Measurements from ENCODE around the gene SORBS2.
"Not testable (repeated sequence)": the region's sequence is repeated elsewhere in the genome, so short reads cannot be mapped to it uniquely, and the experiment has no call there.

The SORBS2 gene

GRCh38 chr4:185735866-185736400 lies 76.1 kb downstream of the SORBS2 start:
- DNase-seq: no peak

DNA sequence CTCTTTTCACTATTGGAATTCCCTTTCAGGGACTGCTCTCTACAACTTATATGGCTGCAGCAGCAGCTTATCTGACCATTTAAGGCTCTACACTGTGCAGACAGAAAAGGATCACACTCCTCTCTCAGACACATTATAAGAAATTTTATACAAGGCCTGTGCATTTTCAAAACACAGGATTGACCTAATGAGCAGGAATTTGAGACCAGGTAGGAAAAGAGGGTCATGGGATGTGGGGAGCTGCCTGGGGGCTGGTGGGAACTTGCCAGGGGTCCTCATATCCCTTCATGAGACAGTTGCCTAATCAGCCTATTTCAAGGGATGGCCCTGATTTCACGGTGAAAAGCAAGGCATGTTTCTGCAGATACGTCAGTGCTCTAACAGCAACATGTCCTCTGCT lies 77.1 kb downstream of the SORBS2 start:
- DNase-seq: no peak

GRCh38 chr4:185734214-185734613 lies 77.8 kb downstream of the SORBS2 start:
- no peak for DNase-seq

GRCh38 chr4:185730849-185731608 lies 81.0 kb downstream of the SORBS2 start:
- no peak for DNase-seq

GRCh38 chr4:185730387-185730786 lies 81.6 kb downstream of the SORBS2 start:
- no peak for DNase-seq

- DNase-seq: no peak
These were observed 82.6 kb downstream of the SORBS2 start for GRCh38 chr4:185729391-185729804.

GRCh38 chr4:185728893-185729292 lies 83.1 kb downstream of the SORBS2 start:
- DNase-seq: no peak

DNA sequence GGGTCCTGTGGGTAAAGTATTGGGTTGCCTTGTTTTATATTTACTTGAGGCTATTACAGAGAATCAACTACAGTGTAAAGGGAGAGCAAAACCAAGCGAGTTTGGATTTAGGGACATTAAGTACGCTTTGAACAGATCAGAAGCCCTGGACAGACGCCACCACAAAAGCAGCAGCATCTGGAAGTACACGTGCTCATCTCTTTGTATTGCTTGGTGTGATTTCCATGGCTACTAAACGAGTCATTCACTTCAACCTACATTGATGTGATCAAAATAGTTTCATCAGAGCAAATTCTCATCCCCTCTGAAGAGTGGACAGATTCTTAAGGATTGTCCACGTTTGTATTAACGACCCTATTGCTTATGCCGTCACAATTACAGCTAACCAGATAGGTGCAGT lies 85.1 kb downstream of the SORBS2 start:
- no peak for DNase-seq

- DNase-seq: no peak
These were observed 88.2 kb downstream of the SORBS2 start for GRCh38 chr4:185723631-185724260.

GRCh38 chr4:185722029-185722316 lies 90.0 kb downstream of the SORBS2 start:
- DNase-seq: no peak

DNA sequence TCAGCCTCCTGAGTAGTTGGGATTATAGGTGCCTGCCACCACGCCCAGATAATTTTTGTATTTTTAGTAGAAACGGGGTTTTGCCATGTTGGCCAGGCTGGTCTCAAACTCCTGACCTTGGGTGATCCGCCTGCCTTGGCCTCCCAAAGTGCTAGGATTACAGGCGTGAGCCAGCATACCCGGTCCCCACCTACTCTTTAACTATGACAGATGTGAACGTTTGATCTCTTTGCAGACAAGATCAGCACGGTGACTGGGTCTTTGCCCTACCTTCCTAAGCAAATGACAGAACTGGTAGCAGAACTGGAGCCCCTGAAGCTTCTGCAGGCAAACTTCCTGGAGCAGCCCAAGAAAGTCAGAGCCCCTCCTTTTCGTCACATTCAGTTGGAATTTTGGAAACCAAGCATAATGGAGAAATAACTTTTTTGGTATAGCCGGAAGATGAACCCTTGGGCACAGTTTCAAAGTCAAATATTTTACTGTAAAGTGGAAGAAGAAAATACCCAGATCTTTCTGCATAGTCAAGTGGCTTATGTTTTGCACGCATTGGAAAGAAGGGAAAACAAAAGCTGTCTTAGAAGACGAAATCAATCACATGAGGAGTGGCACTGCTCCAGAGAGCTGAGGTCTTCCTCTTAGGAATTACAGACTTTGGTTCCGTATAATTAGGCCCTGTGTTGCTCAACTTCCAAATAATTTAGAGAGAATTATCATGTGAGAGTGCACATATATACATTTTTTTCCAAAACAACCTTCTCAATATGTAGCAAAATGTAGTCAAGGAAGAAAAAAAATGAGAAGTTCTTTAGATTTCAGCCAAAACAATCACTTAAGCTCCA lies 90.6 kb downstream of the SORBS2 start:
- DNase-seq: no peak

GRCh38 chr4:185719500-185719858 lies 92.5 kb downstream of the SORBS2 start:
- no peak for DNase-seq

DNA sequence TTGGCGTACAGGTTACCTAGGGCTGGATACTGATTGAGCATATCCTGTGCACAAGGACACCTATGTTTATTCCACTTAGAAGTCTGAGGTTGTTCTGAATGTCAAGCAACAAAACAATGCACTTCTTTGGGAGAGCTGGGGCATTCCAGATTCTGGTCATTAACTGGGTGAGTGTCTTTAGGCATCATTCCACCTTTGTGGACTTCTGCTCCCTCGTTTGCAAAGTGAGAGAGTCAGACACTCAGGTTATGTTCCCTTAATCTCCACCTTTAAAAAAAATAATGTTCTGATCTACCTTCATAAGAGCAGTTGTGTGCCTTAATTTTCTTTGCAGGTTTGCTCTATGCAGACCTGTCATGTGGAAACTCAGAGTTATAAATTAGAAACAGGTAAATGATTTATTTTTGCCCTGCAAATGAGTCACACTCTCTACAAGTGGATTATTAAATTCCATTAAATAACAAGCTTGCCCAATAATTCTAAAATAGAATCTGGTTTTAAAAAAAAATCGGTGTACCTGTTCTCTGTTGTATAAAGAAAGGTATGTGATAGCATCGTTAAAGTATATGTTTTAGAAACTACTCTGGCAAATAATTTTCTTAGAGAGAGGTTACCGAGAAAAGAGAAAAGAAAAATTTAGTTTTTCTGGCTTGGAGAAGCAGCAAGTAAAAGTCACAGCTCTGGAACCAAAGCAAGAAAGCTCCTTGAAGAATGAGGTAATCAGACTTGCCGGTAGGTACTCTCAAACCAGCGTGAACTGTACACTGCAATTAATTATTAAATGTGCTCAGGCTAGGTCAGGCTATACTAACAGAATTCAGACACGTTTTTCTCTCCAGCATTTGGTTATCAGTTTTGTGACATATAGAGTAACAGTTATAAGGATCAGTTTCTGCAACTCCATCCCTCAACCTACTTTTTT lies 93.2 kb downstream of the SORBS2 start:
- DNase-seq: no peak

GRCh38 chr4:185717377-185717741 lies 94.6 kb downstream of the SORBS2 start:
- no peak for DNase-seq

- no peak for DNase-seq
These were observed 95.2 kb downstream of the SORBS2 start for GRCh38 chr4:185716577-185717376.

DNA sequence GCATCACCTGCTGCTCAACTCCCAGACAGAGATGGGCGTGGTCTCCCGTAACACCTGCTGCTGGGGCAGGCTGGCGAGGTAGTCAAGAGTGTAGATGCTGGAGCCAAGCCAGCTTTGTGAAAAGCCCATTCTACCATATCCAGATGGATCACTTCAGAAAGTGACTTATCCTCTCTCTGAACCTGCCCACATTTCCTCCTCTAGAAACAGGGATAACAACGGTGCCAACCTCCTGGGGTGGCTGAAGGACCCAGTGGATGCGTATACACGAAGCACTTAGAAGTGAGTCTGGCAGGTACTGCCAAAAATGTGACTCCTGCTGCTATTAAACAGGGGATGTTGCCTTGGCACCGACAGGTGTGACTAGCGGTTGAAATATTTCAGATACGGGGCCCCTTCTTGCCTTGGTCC lies 95.8 kb downstream of the SORBS2 start:
- DNase-seq: peak; percentile 93

- DNase-seq: not testable (repeated sequence)
These were observed 97.5 kb downstream of the SORBS2 start for GRCh38 chr4:185714524-185714923.

DNA sequence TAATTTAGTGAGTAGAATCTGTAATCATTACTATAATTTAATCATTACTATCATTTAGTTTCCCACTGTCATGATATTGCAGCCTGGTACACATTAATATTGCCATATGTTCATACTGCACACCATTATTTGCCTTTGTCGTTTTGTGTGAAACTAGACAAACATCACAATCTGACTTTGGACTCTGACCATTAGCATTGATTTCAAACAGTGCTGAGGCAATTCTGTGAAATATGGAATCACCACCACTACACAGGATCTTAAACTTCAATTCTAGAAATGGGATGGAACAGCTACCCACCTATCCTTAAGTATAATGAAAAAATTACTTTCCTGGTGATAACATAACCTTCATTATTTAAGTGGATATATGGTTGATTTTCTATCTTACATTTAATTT lies 98.3 kb downstream of the SORBS2 start:
- DNase-seq: no peak

DNA sequence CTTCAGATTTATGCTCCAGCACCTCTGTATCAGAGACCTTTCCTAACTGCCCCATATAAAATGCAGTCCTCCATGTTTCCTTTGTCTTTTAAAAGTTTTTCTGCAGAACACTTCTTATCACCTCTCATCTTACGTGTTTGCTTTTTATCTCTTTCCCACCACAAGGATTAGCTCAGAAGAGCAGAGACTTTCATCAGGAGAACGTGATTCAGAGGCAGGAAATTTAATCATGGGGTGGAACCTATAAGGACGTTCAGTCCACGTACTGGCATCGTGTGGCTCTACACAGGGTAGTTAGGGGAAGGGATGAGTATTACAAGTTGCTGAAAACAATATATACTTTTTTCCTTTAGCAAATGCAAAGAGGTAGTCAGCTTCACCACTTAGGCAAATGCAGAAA lies 98.7 kb downstream of the SORBS2 start:
- DNase-seq: no peak

DNA sequence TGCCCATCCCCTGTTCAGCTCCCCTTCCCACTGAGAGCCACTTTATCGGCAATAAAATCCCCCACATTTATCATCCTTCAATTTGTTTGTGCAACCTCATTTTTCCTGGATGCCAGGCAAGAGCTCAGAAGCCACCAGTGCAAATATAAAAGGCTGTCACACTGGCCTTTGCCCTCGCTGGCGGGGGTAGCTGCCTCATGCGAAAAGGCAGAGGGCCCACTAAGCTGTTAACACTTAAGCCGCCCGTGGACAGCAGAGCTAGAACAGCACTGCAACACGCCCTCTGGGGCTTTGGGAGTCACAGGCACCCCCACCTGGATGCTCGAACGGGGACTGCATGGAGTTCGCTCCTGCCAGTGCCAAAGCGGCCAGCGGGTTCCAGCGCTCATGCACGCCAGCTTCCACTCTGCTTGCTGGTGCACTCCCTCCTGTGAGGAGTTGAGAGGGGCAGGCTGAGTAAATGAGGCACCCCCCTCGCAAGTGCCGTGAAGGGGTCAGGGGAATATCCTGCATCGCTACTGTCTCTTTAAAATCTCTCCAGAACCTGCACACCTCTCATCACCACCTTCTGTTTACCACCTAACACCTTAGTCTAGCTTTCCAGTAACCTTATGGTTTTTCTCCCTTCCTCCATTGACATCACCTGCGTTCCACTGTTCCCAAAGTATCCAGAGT lies 99.5 kb downstream of the SORBS2 start:
- DNase-seq: no peak

DNA sequence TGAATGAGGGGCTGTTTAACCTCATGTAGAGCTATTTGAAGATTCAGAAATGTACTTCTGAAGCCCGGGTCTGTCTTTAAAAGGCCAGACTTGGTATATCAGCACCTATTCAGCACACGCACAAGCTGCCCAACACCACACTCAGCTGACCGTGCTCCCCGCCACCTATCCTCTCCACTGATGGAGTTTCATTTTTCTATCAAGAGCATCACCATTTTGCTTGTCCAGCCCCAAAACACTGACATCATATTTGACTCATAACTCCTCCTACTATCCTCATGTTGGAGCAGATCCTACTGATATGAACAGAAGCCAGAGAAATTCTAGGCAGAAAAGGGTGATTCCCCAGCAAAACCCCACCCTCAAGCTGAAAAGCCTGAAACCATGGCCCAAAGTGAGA lies 100.3 kb downstream of the SORBS2 start:
- no peak for DNase-seq

Data from NCI-H1105 treated with DMSO at 0.1 percent for 48 hours (cell line).